ENCODE measurements around the gene FAIM2. TPM values are rescaled to one million over a fixed set of nuclear protein-coding genes. Genes with fewer than 3 reads are reported as not detected.
A peak's percentile ranks its signal among the peaks of the same experiment; 100 is the strongest.

The FAIM2 gene
- total RNA-seq, 2 donors from 2014 or later, result 1.0 to 4.9 TPM

DNA sequence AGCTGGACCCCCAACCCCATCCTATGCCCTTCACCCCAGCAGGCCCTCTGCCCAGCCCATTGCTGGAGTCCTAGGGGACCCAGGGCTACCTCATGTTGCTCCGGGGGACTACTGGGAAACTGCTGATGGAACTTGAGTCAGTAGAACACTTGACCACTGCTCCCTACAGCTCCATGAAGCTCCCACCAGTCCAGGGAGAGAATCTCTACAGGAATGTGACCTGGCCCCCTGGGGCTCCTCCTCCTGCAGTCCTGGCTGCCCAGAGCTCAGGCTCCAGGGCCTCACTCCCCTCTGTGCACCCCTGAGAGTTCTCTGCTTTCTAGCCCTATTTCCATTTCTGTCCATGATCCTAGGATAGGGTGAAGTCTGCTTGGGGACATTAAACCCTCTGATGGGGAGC is 36.0 kb upstream of the FAIM2 start:
- Histone ChIP-seq H3K4me3 (no peak overlapping the region), H3K9me3 (no peaks in the 10 kb centered on the region), H3K36me3 (replicated peaks in 1 of 2; ENCODE audit: insufficient read depth in 1 of 2, low read depth in 2 of 2) (no peaks in the 10 kb centered on the region), H3K27ac (peak overlapping the region in 3 of 4 donors; percentile 51 to 72 (median 61)), H3K27me3 (no peaks in the 10 kb centered on the region), H3K4me1 (peaks cover 28% of the 10 kb centered on the region)
- 80 to 100% methylated on average over 1 of the region's 1 CpG for WGBS, 2 donors
- intact Hi-C loops (cut with DNase I), result no loop called here
- DNase-seq (no peak), ATAC-seq (peak; percentile 18)
- TF ChIP-seq POLR2A (IDR thresholded peaks at IDR 0.05), result no peak
- TF ChIP-seq, protein P1, sequence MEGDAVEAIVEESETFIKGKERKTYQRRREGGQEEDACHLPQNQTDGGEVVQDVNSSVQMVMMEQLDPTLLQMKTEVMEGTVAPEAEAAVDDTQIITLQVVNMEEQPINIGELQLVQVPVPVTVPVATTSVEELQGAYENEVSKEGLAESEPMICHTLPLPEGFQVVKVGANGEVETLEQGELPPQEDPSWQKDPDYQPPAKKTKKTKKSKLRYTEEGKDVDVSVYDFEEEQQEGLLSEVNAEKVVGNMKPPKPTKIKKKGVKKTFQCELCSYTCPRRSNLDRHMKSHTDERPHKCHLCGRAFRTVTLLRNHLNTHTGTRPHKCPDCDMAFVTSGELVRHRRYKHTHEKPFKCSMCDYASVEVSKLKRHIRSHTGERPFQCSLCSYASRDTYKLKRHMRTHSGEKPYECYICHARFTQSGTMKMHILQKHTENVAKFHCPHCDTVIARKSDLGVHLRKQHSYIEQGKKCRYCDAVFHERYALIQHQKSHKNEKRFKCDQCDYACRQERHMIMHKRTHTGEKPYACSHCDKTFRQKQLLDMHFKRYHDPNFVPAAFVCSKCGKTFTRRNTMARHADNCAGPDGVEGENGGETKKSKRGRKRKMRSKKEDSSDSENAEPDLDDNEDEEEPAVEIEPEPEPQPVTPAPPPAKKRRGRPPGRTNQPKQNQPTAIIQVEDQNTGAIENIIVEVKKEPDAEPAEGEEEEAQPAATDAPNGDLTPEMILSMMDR (IDR thresholded peaks at IDR 0.05), result no peak

DNA sequence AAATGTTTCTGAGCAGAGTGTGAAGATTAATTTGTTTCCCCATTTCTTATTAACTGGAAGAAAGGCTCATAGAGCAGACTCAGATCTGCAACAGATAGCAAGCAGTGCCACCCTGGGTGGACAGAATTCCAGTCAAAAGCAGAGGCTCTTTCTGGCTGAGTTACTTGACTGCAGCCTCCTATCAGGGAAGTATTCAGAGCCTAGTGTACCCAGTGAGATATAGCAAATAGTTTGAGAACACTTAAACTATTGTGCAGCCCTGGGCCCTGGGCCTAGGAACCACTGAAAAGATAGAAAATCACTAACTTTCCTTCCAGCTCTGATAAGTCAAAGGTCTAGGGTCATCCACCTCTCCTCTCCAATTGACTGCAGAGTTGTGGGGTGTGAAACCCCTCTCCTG is 35.6 kb upstream of the FAIM2 start:
- no peaks in the 10 kb centered on the region for H3K36me3 ChIP-seq (replicated peaks in 1 of 2; ENCODE audit: insufficient read depth in 1 of 2, low read depth in 2 of 2)
- H3K27ac ChIP-seq, result peak overlapping the region in 3 of 4 donors; percentile 51 to 72 (median 61)
- ATAC-seq (peak; percentile 59), DNase-seq (no peak)
- peaks cover 28% of the 10 kb centered on the region for H3K4me1 ChIP-seq
- intact Hi-C loops (cut with DNase I), result no loop called here
- no peaks in the 10 kb centered on the region for H3K27me3 ChIP-seq
- TF ChIP-seq, protein P1 (IDR thresholded peaks at IDR 0.05), result no peak
- no peak for TF ChIP-seq POLR2A (IDR thresholded peaks at IDR 0.05)
- no peak overlapping the region for H3K4me3 ChIP-seq
- H3K9me3 ChIP-seq, result no peaks in the 10 kb centered on the region

DNA sequence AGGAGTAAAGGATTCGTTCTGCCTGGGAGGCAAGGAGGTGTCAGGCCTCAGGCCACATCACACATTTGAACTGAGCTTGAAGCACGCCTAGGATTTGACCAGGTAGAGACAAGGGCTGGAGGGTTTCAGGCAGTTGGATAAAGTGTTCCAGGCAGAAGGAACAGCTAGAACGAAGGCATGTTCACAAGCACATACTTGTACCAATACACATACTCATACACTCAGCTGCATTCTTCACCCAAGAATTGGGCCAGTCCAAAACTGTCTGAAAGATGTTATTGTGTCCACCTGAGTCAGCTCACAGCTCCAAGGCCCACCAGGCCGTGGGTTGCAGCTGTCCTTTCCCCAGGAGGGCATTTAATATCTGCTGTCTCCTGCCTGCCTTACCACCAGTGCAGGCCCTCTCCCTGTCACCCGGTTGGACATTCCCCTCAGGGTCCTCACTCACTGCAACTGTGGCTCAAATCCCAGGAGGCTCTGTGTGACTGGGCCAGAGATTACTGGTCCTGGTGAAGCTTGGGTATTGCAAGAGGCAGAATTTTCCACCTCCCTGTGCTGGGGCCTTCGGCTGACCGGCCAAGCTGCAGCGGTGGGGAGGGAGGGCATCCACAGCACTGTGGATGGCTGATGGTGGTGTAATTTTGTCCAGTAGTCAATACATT is 34.1 kb upstream of the FAIM2 start:
- ATAC-seq (no peak), DNase-seq (no peak)
- H3K27ac ChIP-seq, result peak overlapping the region in 3 of 4 donors; percentile 39 to 58 (median 44)
- intact Hi-C loops (cut with DNase I), result no loop called here
- H3K27me3 ChIP-seq, result no peaks in the 10 kb centered on the region
- WGBS, 2 donors, result 68 to 75% methylated on average over 8 of the region's 8 CpGs
- no peak overlapping the region for H3K4me3 ChIP-seq
- no peaks in the 10 kb centered on the region for H3K36me3 ChIP-seq (replicated peaks in 1 of 2; ENCODE audit: insufficient read depth in 1 of 2, low read depth in 2 of 2)
- TF ChIP-seq, protein P1 (IDR thresholded peaks at IDR 0.05), result no peak
- no peak for TF ChIP-seq POLR2A (IDR thresholded peaks at IDR 0.05)
- peaks cover 28% of the 10 kb centered on the region for H3K4me1 ChIP-seq
- no peaks in the 10 kb centered on the region for H3K9me3 ChIP-seq

DNA sequence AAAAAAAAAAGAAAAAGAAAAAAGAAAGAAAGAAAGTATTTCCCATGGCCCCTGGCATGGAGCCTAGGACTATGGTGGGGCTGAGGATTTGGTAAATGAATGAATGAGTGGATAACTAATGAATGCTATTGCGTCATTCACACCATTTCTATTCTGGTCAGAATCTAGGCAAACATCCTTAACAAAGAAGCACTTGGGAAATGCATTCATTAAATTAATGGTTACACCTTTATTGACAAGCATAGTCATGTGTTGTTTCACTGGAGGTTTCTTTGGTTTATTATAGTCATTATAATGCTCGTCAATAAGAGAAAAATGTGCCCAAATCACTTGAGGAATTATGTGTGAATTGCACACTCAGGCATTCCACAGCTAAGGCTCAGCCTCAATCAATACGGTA is 33.2 kb upstream of the FAIM2 start:
- ATAC-seq (peak; percentile 60), DNase-seq (peak in 2 of 4 donors; percentile 37 to 42)
- Histone ChIP-seq H3K9me3 (no peaks in the 10 kb centered on the region), H3K27me3 (no peaks in the 10 kb centered on the region), H3K27ac (peak overlapping the region in 2 of 4 donors; percentile 44 to 58), H3K4me1 (peaks cover 28% of the 10 kb centered on the region), H3K4me3 (no peak overlapping the region), H3K36me3 (replicated peaks in 1 of 2; ENCODE audit: insufficient read depth in 1 of 2, low read depth in 2 of 2) (no peaks in the 10 kb centered on the region)
- 46 to 58% methylated on average over 3 of the region's 3 CpGs for WGBS, 2 donors
- intact Hi-C loops (cut with DNase I), result no loop called here
- TF ChIP-seq, protein P1 (IDR thresholded peaks at IDR 0.05), result no peak
- no peak for TF ChIP-seq POLR2A (IDR thresholded peaks at IDR 0.05)

DNA sequence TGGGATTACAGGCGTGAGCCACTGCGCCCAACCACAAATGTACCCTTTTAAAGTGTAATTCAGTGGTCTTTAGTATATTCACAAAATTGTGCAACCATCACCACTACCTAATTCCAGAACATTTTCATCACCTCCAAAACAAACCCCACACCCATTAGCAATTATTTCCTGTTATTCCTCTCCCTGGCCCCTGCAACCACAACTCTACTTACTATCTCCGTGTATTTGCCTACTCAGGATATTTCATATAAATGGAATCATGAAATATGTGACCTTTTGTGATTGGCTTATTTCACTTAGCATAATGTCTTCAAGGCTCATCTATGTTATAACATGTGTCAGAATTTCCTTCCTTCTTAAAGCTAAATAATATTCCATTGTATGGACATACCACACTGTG is 30.8 kb upstream of the FAIM2 start:
- WGBS, 2 donors, result 85 to 86% methylated on average over 3 of the region's 3 CpGs
- DNase-seq (no peak), ATAC-seq (no peak)
- Histone ChIP-seq H3K4me1 (peaks cover 23% of the 10 kb centered on the region), H3K27me3 (no peaks in the 10 kb centered on the region), H3K27ac (no peak overlapping the region), H3K9me3 (no peaks in the 10 kb centered on the region), H3K36me3 (replicated peaks in 1 of 2; ENCODE audit: insufficient read depth in 1 of 2, low read depth in 2 of 2) (no peaks in the 10 kb centered on the region), H3K4me3 (no peak overlapping the region)
- no peak for TF ChIP-seq POLR2A (IDR thresholded peaks at IDR 0.05)
- TF ChIP-seq, protein P1 (IDR thresholded peaks at IDR 0.05), result no peak
- intact Hi-C loops (cut with DNase I), result no loop called here
